Skin of body (tissue), 2 donors: ENCODE results near the gene SAMD3. TPM values are rescaled to one million over a fixed set of nuclear protein-coding genes. Genes with fewer than 3 reads are reported as not detected.
"Not testable (repeated sequence)": the region's sequence is repeated elsewhere in the genome, so short reads cannot be mapped to it uniquely, and the experiment has no call there.

Experiments used
- DNase-seq: peaks from one replicate; lab custom pipeline; 2025; lab: John Stamatoyannopoulos, UW
- total RNA-seq: library from RNA; depleted of rRNA; stranded (reverse); fragments of >200 nt; gene quantifications from one replicate; pipeline ENCODE4 v1.2.3, GENCODE V29; 2014

SAMD3 gene
- total RNA-seq, 1 donor from 2014 or later = 2.6 TPM

DNA sequence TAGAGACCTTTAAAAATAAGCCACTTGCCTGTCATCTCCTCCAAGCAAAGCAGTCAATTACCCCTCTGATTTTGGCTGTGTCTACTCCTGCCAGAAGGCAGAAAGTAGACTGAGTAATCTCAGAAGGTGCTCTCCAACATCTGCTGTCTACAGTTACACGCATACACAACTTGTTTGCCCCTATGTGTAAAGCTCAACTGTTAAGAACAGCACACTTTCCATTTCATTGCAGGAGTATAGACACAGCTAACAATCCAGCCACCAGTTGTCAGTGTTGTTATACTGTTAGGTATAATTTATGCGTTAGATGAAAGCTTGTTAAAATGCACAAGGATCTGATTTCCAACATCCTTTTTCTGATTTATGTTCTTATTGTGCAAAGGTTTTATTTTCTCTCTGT lies 88.2 kb downstream of the SAMD3 start:
- no peak for DNase-seq

DNA sequence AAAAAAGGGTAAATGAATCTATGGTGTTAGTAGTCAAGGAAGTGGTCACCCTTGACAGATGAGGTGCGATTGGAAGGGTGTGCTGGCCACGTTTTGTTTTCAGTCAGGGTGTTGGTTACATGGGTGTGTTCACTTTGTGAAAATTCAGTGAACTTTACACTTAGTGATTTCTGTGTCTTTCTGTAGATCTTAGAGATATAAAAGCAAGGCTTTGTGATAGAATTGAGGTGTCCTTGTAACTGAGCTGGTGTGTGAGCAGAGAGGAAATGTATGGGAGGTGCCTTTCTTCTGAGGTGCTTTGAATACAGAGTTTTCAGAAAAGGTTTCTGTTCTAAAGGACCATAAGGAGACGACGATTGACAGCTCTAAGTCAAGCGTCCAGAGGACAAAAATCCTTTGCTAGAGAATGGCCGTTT lies 90.5 kb downstream of the SAMD3 start:
- no peak for DNase-seq

DNA sequence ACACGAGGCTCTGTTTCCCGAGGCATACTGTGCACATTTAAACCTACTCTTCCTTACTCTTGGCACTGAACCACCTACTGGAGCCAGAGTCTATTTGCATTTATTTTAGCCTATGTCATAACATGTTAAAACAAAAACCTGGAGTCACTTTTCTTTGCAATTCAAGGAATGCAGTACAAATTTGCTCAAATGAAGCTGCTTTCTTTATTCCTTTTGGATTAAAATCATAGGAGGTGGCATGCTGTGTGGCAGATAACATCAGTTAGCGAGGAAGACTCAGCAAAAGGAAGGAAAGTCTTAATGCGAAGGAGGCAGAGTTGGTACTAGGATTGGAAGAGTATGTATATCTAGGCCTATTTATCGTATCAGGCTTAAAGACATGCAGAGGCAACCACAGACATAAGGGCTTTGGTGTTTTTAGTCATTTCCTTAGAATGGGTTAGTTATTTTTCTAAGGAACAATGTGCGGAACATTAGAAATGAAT lies 92.9 kb downstream of the SAMD3 start:
- no peak for DNase-seq

DNA sequence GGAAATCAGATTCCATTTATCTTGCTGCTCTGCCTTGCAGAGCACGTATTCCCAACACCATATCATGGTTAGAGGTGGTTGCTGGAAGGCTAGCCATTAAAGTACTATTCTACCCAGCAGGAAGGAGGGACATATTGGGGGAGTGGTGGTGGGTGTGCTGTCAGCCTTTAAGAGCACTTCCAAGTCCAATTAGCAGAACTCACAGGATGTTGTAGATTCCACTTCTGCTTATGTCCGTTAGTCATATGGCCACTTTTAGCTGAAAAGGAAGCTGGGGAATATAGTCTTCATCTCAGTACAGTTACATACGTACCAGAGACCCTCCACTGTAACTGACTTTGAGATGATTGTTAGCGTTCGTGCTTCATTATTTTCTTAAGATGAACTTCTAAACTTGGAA lies 94.4 kb downstream of the SAMD3 start:
- no peak for DNase-seq

DNA sequence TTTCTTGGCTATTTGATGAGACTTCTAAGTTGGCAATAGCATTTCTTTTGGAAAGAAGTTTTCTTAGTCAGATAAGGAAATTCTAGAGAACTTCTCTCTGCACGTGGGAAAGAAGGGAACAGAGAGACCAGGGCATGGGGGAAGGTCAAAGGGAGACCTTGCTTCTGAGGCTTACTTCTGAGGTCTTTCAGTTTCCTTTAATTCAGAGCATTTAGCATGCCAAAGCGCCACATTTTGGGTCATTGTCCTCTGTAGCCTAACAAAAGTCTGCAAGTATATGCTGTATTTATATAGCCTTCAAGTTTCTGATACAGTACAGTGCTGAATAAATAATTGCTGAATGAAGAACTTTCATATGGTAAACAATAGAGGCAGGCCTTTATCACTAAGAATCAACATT lies 95.6 kb downstream of the SAMD3 start:
- no peak for DNase-seq

DNA sequence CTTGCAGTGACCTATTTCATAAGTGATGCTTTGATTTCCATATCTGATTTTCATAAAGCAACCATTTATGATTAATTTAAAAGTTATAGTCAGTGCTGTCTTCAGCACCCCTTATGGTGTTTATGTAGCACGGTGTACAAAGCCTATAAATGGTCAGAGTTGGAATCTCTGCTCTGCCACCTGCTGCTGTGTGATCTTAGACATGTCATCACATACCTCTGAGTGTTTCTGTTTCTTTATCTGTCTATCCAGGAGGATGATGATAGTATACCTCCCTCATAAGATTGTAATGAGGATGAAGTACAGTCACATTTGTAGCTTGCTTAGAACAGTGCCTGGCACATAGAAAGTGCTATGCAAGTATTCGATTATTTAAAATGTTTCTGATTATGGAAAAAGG lies 100.5 kb downstream of the SAMD3 start:
- DNase-seq = no peak

DNA sequence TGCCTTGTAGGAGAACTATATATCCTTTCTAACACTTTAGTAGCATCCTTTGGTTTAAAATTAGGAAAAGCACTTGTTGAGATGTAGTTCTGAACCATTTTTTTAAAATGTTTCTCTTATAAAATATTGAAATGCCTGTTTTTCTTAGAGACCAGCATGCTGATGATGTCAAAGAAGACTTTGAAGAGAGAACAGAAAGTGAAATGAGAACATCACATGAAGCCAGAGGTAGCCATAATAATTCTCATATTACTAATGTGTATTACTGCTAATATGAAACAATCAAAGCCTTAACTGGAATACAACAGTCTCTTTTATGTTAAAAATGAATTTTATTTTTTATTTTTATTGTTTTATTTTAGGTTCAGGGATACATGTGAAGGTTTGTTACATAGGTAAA lies 102.0 kb downstream of the SAMD3 start:
- DNase-seq = no peak

DNA sequence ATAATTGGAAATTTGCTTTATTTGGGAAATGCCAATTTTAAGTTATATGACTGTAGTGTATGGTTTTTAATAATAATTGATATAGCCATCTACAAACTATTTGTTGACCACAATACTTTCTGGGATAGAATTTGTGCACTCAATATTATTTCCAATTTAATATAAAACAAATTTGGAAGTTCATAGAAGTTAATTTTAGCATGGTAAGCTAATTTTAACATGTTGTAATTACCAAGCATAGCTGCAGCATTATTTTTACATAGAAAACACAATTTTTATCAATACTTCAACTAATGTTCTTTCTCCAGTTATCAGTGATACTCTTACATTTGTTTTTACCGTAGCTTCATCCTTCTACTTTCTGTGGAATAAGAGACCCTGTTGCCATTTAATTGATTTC lies 103.5 kb downstream of the SAMD3 start:
- DNase-seq = no peak

DNA sequence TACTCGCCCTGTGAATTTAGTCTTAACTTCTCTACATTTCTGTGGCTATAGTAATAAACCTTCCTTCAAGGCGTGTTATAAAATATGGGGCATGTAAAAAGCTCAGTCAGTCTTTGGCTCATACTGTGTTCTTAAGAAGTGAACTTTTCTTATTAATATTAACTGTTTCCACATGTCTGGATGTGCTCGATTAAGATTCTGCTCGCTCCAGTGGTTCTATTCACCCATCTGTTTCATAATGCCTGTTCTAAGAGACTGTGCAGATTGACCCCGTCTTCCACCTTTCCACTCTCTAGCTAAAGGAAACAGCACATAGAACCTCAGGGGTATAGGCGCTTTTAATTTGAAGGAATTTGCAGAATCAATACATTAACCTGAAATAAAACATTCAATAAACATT lies 104.5 kb downstream of the SAMD3 start:
- peak; percentile 27 for DNase-seq

DNA sequence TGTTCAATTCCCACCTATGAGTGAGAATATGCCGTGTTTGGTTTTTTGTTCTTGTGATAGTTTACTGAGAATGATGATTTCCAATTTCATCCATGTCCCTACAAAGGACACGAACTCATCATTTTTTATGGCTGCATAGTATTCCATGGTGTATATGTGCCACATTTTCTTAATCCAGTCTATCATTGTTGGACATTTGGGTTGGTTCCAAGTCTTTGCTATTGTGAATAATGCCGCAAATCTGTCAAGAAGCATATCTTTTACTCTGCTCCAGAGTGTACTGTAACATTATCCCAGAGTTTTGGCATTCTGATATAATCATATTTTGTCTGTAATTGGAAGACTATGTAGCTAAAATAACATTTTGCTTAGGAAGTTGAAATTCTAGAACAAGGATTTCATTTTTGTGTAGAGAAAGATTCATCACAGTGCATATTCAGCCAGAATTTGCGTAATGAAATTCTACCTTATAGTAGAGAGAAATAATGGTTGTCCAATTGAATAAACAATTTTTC lies 105.5 kb downstream of the SAMD3 start:
- DNase-seq = not testable (repeated sequence)

DNA sequence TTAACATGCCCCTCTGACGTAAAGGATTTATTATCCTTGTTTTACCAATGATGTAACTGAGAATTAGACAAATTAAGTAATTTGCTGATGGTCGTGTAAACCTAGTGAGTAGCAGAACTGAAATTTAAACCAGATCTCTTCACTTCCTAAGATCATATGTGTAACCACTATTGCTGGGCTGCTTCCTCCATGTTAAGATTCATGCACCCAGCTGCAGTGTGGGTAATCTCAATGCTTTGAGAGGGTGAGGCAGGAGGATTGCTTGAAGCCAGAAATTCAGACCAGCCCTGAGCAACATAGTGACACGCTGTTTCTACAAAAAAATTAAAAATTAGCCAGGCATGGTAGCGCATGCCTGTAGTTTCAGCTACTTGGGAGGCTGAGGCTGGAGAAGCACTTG lies 106.5 kb downstream of the SAMD3 start:
- DNase-seq = no peak

DNA sequence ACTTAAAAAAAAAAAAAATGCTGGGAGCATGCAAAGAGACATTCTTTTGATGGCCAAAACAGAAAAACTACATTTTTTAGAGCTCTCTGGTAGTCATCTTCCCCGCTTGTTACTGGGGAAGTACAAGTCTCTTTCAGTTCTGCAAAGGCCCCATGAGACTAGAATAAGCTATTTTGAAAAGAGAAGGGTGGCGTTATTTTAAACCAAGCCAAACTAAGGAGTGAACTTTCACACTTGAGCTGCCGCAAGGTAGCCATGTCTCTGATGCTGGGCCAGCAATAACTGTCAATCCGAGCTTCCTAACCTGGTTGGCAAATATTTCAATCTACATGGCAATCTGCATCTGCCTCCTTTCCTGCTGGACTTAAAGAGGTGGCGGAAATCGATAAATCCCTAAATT lies 107.7 kb downstream of the SAMD3 start:
- DNase-seq = no peak

DNA sequence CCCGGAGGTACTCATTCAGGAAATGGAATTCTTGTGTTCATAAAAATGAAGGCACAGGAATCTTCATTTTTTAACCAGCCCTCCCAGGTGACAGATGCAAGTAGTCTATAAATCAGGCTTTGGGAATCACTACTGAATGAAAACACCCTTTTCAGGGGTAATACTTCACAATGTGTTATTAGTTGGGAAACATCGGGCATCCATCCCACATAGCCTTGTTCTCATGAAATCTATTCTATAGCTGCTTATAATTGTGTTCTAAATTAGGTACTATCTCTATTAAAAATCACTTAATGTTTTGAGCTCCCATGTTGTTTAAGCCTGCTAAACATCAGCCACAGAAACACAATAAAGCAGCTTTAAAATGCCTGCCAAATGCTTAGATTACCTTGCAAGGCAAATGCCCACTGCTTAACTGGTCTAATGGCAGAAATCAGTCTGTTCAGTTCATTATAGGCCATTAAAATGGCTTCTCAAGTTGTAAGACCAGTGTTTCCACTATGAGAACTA lies 109.5 kb downstream of the SAMD3 start:
- DNase-seq = no peak

DNA sequence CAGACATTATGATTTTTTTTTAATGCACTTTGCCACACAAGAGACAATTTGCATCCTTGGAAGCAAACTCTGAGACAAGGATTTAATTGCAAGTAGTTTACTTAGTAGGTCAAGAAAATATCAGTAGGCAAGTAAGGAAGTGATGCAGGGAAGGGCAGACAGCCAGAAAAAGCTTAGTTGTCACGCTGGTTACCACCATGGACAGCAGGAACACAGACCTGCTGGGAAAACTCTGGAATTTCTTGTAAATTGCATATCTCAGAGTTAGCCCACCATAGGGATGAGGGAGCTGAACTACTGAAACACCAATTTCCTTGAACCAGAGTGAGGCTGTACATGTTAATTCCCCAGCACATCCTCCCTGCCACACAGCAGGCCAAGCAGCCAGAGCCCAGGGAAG lies 111.7 kb downstream of the SAMD3 start:
- no peak for DNase-seq

DNA sequence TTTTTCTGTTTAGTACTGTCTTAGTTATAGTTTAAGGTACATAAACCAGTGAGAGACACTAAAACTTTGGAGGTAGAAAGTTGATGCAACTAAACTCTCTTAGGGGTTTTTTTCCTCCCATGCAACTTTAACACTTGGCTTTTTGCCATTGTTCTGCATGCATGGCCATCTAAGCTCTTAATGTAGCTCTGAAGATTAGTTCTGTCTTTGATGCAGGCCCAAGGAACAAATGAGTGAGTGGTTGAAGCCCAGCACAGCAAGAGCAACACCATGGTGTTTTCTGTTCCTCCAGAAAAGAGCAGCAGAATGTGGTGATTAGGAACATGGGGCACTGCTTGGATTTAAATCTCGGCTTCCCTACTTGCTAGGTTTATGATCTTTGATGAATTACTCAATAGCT lies 115.0 kb downstream of the SAMD3 start:
- no peak for DNase-seq

DNA sequence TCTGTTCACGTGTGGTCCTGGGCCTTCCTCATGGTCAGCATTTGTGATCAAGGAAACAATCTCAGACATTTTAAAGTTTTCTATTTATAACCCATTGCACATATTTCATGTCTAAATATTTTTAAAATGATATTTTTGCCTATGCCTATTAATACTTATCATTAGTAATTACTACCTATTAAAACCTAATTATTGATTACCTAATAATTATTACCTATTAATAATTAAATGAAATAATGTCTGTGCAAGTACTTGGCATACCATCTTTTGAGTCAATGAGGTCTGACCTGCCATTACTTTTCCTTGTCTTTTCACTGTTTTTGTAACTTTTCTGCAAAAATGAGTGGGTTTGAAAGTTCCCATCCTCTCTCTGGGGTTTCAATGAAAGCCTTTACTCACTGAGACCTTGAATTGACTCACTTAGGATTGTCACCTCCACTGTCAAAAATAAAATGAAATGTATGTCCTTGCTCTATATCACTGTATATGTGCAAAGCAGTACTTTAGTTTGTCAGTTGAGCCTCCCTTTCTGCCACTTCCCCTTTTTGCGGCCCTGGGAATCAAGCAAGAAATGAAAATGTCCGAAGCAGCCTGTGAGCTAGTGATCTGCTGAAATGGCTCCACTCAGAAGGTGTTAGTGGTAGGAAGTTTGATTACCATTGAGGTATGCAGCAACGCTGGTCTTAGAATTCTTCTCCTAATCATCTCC lies 116.6 kb downstream of the SAMD3 start:
- DNase-seq = no peak

DNA sequence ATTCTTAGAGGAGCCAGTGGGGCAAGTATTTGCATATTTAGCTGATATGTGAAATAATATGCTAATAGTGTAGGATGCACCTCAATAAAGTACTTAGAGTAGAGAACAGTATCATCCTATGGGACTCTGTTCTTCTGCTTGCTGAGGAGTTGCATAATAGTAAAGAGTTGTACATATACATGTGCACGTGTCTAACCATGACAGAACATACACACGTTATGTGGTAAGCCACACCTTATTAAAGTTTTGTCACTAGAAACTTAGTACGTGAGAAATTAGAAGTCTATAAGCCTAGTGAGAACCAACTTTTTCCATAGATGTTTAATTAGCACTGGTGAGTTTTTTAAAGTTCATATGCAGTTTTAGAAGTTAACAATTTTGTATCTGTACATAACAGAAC lies 123.6 kb downstream of the SAMD3 start:
- no peak for DNase-seq

DNA sequence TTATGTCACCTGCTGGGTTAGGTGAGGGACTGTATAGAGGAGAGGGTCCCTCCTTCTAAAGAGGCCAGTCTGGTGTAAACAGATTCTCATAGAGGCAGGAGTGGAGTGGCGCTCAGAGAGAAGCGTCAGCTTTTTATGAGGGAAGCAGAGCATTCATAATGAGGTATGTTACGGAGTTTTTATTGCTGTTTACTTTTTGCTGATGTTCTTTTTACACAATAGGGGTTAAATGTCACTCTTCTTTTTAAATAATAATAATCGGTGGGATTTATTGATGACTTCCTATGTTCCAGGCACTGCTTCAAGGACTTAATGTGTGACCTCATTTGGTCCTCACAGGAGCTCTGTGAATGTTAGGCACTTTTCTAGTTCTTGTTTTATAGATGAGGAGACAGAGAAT lies 124.4 kb downstream of the SAMD3 start:
- no peak for DNase-seq

Other genes with a start within 250 kb of the SAMD3 start
- 10.1 TPM for gene L3MBTL3, start 204.4 kb downstream of the SAMD3 start, total RNA-seq
- 9.3 TPM for gene TMEM200A, start 143.1 kb upstream of the SAMD3 start, total RNA-seq